PFSK-1 (cell line): ENCODE data around the gene IPPK.

Experiments
- TAF1 ChIP-seq: IDR thresholded peaks from 2 replicates; pipeline ENCODE4 v1.6.1; 2012; ENCODE audit warnings: low read length, control low read depth, borderline replicate concordance; ENCODE audit not compliant: insufficient read depth
- TF ChIP-seq, protein P1 (sequence below), 2 experiments: IDR thresholded peaks; 2 replicates each; pipeline versions ENCODE4 v1.6.1 to v1.8.0; 2011 to 2012; ENCODE audit warnings: low read depth in 2 of 2, low read length in 2 of 2, control low read depth in 1 of 2, inconsistent platforms in 1 of 2, mild to moderate bottlenecking in 1 of 2, moderate library complexity in 1 of 2; ENCODE audit not compliant: insufficient read depth in 1 of 2

DNA sequence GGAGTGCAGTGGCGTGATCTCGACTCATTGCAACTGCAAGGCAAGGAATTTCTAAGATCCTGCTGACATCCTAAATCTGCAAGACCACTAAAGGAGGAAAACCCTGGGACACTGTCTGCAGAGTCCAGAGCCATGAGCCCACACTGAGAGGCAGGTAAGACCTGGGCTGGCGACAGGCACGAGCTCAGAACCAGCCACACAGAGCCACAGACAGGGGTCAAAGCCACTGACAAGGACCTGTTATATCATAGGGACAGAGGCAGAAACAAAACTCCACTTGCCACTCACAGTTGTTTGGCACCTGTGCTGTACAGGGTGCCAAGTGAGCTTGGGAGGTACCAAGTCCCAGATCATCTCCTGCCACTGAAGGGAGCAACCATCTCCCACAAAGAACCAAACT, 34.2 kb downstream of the IPPK start:
- TF ChIP-seq, protein P1, sequence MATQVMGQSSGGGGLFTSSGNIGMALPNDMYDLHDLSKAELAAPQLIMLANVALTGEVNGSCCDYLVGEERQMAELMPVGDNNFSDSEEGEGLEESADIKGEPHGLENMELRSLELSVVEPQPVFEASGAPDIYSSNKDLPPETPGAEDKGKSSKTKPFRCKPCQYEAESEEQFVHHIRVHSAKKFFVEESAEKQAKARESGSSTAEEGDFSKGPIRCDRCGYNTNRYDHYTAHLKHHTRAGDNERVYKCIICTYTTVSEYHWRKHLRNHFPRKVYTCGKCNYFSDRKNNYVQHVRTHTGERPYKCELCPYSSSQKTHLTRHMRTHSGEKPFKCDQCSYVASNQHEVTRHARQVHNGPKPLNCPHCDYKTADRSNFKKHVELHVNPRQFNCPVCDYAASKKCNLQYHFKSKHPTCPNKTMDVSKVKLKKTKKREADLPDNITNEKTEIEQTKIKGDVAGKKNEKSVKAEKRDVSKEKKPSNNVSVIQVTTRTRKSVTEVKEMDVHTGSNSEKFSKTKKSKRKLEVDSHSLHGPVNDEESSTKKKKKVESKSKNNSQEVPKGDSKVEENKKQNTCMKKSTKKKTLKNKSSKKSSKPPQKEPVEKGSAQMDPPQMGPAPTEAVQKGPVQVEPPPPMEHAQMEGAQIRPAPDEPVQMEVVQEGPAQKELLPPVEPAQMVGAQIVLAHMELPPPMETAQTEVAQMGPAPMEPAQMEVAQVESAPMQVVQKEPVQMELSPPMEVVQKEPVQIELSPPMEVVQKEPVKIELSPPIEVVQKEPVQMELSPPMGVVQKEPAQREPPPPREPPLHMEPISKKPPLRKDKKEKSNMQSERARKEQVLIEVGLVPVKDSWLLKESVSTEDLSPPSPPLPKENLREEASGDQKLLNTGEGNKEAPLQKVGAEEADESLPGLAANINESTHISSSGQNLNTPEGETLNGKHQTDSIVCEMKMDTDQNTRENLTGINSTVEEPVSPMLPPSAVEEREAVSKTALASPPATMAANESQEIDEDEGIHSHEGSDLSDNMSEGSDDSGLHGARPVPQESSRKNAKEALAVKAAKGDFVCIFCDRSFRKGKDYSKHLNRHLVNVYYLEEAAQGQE (IDR thresholded peaks at IDR 0.05; ENCODE audit: insufficient read depth in 1 of 2, low read depth in 2 of 2, low read length in 2 of 2), result no peak
- TF ChIP-seq TAF1, result no peak
